Testis (tissue), 3 donors: ENCODE data around the gene ADAMTSL2. TPM values are rescaled to one million over a fixed set of nuclear protein-coding genes. Genes with fewer than 3 reads are reported as not detected.

Experiments used
- DNase-seq: peaks from one replicate; pipeline ENCODE4 v3.0.0-alpha.2; 2019
- H3K27ac ChIP-seq, 2 donors: fragments of 200-600 bp; sonication (generic); one replicate each; pipeline ENCODE4 v1.5.1; 2019
- H3K27me3 ChIP-seq: fragments of 200-600 bp; sonication (generic); one replicate; pipeline ENCODE4 v1.5.1; 2019
- H3K36me3 ChIP-seq: fragments of 200-600 bp; sonication (generic); one replicate; pipeline ENCODE4 v1.5.1; 2017; ENCODE audit warnings: low read depth; ENCODE audit errors: missing control alignments
- H3K4me1 ChIP-seq: fragments of 200-600 bp; sonication (generic); one replicate; pipeline ENCODE4 v1.5.1; 2019
- H3K4me3 ChIP-seq, 2 donors: fragments of 200-600 bp; sonication (generic); one replicate each; pipeline ENCODE4 v1.5.1; 2017 to 2019
- H3K9me3 ChIP-seq: fragments of 200-600 bp; sonication (generic); one replicate; pipeline ENCODE4 v1.5.1; 2017
- POLR2A ChIP-seq: fragments of 450-650 bp; IDR thresholded peaks from one replicate; pipeline ENCODE4 v1.6.1; 2017; ENCODE audit warnings: antibody characterized with exemption, mild to moderate bottlenecking, moderate library complexity
- WGBS, 2 donors: methylation state at CpG; one replicate each; pipeline ENCODE4 v1.1.5; 2018; 5-methylcytosine and 5-hydroxymethylcytosine counted together
- intact Hi-C: fragments of 100-400 bp; cut with DNase I; formaldehyde crosslinking; loops from one replicate; pipeline ENCODE4 v1.15.1; 2023; ENCODE audit warnings: low total_unique reads
- polyA plus RNA-seq: library from polyadenylated mRNA; stranded (reverse); fragments of 350-450 nt; fragmentation: Illumina TruSeq; extraction: RNeasy Lipid Tissue Mini Kit (QIAGEN cat#74804); gene quantifications from one replicate; pipeline ENCODE4 v1.2.3, GENCODE V29; 2014; ENCODE audit warnings: low read depth, low replicate concordance; ENCODE audit not compliant: insufficient read depth
- total RNA-seq, 2 donors: library from RNA; depleted of rRNA; stranded (reverse); fragments of >200 nt; gene quantifications; one replicate each; pipeline ENCODE4 v1.2.3, GENCODE V29; 2016
- TF ChIP-seq, protein P1 (sequence below), 3 experiments: fragments of 450-650 bp in 2 of 3; fragments of 200-600 bp in 1 of 3; sonication (generic) in 1 of 3; IDR thresholded peaks; one replicate each; pipeline ENCODE4 v1.5.1; 2016 to 2019; ENCODE audit warnings: antibody characterized with exemption in 3 of 3, mild to moderate bottlenecking in 2 of 3, moderate library complexity in 1 of 3

Gene ADAMTSL2
- total and polyA plus RNA-seq, 3 donors from 2014 or later: 3.8 to 11.1 (median 9.4) TPM

DNA sequence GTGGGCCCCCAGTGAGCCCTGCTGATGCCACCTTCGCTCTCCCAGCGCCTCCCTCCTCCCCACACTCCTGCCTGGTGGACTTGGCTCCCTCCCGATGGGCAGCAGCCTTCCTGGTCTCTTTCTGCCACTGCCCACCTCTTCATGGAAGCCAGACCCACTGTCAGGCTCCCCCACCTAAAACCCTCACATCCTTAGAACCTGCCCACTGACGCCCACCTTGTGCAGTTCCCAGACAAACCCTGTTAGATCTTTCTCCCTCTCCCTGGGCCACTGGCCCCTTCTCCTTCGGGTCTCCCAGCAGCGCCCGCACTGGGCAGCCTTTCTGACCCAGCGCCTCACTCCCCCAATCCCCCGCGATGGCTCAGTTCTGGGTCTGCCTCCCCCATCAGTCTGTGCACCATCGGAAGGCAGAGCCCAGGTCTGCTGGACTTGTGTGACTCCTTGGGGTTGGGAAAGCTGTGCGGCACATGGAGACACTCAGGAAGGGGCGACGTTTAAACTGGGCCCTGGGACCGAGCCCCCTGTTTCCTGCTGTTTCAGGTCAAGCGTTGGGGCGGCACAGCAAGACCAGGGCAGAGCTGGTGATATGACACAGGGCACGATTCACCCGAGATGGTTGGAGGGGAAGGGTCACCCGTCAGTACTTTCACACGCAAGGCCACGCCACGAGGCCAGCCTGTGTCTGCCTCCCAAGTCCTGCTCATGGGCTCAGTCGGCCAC, 27.1 kb upstream of the ADAMTSL2 start:
- H3K4me1 ChIP-seq: peaks cover 26% of the 10 kb centered on the region
- H3K36me3 ChIP-seq: no peaks in the 10 kb centered on the region
- H3K4me3 ChIP-seq: no peak overlapping the region
- no peak for DNase-seq
- intact Hi-C loops: no loop called here
- 95 to 96% methylated on average over 10 to 24 of the region's 24 CpGs for WGBS, 2 donors
- TF ChIP-seq, protein P1, sequence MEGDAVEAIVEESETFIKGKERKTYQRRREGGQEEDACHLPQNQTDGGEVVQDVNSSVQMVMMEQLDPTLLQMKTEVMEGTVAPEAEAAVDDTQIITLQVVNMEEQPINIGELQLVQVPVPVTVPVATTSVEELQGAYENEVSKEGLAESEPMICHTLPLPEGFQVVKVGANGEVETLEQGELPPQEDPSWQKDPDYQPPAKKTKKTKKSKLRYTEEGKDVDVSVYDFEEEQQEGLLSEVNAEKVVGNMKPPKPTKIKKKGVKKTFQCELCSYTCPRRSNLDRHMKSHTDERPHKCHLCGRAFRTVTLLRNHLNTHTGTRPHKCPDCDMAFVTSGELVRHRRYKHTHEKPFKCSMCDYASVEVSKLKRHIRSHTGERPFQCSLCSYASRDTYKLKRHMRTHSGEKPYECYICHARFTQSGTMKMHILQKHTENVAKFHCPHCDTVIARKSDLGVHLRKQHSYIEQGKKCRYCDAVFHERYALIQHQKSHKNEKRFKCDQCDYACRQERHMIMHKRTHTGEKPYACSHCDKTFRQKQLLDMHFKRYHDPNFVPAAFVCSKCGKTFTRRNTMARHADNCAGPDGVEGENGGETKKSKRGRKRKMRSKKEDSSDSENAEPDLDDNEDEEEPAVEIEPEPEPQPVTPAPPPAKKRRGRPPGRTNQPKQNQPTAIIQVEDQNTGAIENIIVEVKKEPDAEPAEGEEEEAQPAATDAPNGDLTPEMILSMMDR (IDR thresholded peaks at IDR 0.05): no peak
- TF ChIP-seq POLR2A: no peak
- H3K27me3 ChIP-seq: no peaks in the 10 kb centered on the region
- H3K9me3 ChIP-seq: no peaks in the 10 kb centered on the region
- H3K27ac ChIP-seq: no peak overlapping the region

DNA sequence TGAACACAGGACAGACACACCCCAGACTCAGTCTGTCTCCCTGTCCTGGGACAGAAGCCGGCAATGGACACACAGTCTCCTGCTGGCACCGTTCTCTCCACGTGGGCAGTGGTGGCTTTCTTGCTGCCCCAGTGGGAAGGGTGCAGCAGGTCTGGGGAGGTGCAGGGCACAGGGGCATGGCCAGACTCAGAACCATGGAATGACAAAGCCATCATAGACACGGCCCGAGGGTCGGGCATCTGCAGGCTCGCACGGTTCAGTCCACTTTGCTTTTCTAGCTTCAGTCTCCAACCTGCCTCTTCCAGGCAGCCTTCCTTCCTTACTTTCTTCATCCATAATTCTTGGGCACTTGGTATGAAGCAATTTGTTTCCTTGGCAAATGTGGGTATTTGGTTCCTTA, 26.5 kb upstream of the ADAMTSL2 start:
- H3K27me3 ChIP-seq: no peaks in the 10 kb centered on the region
- TF ChIP-seq, protein P1 (IDR thresholded peaks at IDR 0.05): no peak
- no peak for TF ChIP-seq POLR2A
- no peak overlapping the region for H3K4me3 ChIP-seq
- intact Hi-C loops: no loop called here
- no peak for DNase-seq
- no peak overlapping the region for H3K27ac ChIP-seq
- peaks cover 28% of the 10 kb centered on the region for H3K4me1 ChIP-seq
- 97 to 98% methylated on average over 5 to 8 of the region's 8 CpGs for WGBS, 2 donors
- no peaks in the 10 kb centered on the region for H3K9me3 ChIP-seq
- H3K36me3 ChIP-seq: no peaks in the 10 kb centered on the region

DNA sequence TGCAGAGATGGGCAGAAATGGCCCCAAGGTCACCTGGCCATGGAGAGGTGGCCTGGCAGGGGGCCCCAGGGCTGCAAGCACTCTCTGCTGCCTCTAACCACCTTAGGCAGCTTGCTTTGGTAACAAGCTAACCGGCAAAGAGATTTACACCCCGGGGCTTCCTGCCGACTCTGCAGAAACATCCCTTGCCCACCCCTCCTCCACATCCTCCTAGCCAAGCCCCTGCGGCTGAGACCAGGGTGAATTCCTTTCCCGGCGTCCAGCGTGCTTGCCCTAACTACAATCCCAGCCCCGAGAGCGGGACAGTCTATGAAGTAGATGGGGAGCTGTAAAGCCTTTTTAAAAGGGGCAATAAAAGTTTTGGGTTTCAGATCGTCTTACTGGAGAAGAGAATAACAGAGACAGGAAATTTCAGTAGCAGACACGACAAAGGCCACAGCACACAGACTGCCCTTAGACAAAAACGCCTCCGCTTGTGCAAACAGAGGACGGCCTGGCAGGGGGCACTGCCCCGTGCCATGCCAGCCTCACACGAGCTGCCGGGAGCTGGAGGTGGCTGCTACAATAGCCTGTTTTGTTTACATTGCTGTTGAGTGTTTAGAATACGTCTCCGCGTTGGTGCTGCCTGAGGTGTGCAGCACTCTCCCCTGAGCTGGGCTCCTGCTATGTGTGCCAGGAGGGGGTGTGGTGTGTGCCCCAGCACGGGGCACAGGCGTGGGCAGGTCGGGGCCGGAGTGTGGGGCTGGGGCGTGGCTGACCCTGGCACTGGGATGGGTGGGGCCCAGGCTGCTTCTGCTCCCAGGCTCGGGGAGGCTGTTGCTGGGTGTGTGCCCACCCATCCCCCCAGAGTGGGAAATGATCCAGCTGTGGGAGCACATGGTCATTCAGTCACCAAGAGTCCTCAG, 25.1 kb upstream of the ADAMTSL2 start:
- WGBS, 2 donors: 43 to 44% methylated on average over 16 to 26 of the region's 26 CpGs
- TF ChIP-seq, protein P1 (IDR thresholded peaks at IDR 0.05): no peak
- no peak for TF ChIP-seq POLR2A
- Histone ChIP-seq H3K36me3 (no peaks in the 10 kb centered on the region), H3K4me1 (peaks cover 38% of the 10 kb centered on the region), H3K9me3 (no peaks in the 10 kb centered on the region), H3K27me3 (no peaks in the 10 kb centered on the region), H3K4me3 (no peak overlapping the region), H3K27ac (no peak overlapping the region)
- intact Hi-C loops: no loop called here
- DNase-seq: no peak

DNA sequence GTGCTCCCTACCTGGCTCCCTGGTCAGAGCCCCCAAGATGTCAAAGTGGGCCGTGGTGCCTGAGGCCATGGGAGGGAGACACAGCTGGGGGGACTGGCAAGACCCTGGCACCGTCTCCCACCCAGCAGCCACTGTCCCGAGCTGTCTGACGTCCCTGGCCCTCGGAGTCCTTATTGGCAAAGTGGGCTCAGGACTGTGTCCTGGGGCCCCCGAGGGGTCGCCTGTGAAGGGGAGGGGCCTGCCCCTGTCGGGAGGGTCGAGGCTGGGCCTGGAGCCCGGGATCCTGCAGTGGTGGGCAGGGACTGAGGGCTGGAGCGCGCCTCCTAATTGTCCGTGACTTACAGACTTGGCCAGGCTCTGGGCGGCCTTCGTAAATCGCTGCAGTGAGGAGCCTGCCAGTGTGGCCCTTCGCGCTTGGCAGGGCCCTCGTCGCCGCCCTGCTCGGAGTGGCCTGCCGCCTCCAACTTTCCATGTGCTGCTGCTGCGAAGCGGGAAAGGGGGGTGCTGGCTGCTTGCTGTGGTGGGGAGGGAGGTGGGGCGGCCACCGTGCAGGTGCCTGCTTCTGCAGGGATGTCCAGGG, 23.5 kb upstream of the ADAMTSL2 start:
- no peaks in the 10 kb centered on the region for H3K36me3 ChIP-seq
- no peaks in the 10 kb centered on the region for H3K27me3 ChIP-seq
- H3K9me3 ChIP-seq: no peaks in the 10 kb centered on the region
- no peak overlapping the region for H3K27ac ChIP-seq
- TF ChIP-seq, protein P1 (IDR thresholded peaks at IDR 0.05): no peak
- no peak for TF ChIP-seq POLR2A
- intact Hi-C loops: no loop called here
- no peak for DNase-seq
- H3K4me3 ChIP-seq: no peak overlapping the region
- WGBS, 2 donors: 92 to 96% methylated on average over 18 to 20 of the region's 27 CpGs
- peaks cover 42% of the 10 kb centered on the region for H3K4me1 ChIP-seq
